ENCODE measurements around the gene ZCCHC24.

DNA sequence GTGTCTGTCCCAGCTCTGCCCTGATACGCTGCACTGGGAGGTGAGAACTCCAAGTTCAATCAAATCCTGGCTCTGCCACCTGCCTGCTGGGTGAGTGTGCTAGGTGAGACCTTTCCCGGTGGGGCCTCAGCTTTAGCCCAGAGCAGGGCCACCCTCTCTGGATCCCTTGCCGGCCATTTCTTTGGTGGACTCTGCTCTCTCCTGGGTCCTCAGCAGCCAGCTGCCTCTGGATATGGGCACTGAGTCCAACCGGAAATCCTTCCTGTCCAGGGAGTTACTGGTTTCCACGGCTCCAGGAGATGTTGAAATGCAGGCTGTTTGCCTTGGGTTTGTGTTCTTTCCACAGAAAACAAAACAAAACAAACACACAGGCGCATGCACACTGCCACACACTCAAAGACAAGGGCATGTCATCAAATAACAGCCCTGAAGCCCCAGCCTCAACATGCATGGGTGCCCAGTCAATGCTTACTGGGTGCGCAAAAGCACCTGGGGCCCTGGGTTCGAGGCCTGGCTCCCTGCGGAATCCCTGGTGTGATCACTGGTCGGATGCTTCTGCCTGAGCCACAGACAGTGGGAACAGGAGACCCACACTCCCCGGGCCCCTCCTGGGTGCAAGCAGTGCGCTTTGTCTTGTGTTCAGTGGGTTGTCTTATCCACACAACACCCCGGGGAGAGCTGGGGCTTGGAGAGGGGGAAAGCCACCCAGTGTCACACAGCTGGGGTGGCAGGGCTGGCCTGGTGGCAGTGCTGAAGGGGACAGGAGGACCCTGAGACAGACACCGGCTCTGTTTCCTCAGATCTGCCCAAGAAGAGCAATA, 65.1 kb downstream of the ZCCHC24 start:
- no peak for TF ChIP-seq POLR2A (IDR thresholded peaks at IDR 0.05)
- TF ChIP-seq, protein P1, sequence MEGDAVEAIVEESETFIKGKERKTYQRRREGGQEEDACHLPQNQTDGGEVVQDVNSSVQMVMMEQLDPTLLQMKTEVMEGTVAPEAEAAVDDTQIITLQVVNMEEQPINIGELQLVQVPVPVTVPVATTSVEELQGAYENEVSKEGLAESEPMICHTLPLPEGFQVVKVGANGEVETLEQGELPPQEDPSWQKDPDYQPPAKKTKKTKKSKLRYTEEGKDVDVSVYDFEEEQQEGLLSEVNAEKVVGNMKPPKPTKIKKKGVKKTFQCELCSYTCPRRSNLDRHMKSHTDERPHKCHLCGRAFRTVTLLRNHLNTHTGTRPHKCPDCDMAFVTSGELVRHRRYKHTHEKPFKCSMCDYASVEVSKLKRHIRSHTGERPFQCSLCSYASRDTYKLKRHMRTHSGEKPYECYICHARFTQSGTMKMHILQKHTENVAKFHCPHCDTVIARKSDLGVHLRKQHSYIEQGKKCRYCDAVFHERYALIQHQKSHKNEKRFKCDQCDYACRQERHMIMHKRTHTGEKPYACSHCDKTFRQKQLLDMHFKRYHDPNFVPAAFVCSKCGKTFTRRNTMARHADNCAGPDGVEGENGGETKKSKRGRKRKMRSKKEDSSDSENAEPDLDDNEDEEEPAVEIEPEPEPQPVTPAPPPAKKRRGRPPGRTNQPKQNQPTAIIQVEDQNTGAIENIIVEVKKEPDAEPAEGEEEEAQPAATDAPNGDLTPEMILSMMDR (IDR thresholded peaks at IDR 0.05), result no peak
